Testis (tissue), 3 donors: Measurements from ENCODE around the gene AKNA. TPM values are rescaled to one million over a fixed set of nuclear protein-coding genes. Genes with fewer than 3 reads are reported as not detected.

Source experiments
- DNase-seq: peaks from one replicate; pipeline ENCODE4 v3.0.0-alpha.2; 2019
- H3K27ac ChIP-seq, 2 donors: fragments of 200-600 bp; sonication (generic); one replicate each; pipeline ENCODE4 v1.5.1; 2019
- H3K27me3 ChIP-seq: fragments of 200-600 bp; sonication (generic); one replicate; pipeline ENCODE4 v1.5.1; 2019
- H3K36me3 ChIP-seq: fragments of 200-600 bp; sonication (generic); one replicate; pipeline ENCODE4 v1.5.1; 2017; ENCODE audit warnings: low read depth; ENCODE audit errors: missing control alignments
- H3K4me1 ChIP-seq: fragments of 200-600 bp; sonication (generic); one replicate; pipeline ENCODE4 v1.5.1; 2019
- H3K4me3 ChIP-seq, 2 donors: fragments of 200-600 bp; sonication (generic); one replicate each; pipeline ENCODE4 v1.5.1; 2017 to 2019
- H3K9me3 ChIP-seq: fragments of 200-600 bp; sonication (generic); one replicate; pipeline ENCODE4 v1.5.1; 2017
- CTCF ChIP-seq, 3 experiments: fragments of 450-650 bp in 2 of 3; fragments of 200-600 bp in 1 of 3; sonication (generic) in 1 of 3; IDR thresholded peaks; one replicate each; pipeline ENCODE4 v1.5.1; 2016 to 2019; ENCODE audit warnings: antibody characterized with exemption in 3 of 3, mild to moderate bottlenecking in 2 of 3, moderate library complexity in 1 of 3
- POLR2A ChIP-seq: fragments of 450-650 bp; IDR thresholded peaks from one replicate; pipeline ENCODE4 v1.6.1; 2017; ENCODE audit warnings: antibody characterized with exemption, mild to moderate bottlenecking, moderate library complexity
- WGBS, 2 donors: methylation state at CpG; one replicate each; pipeline ENCODE4 v1.1.5; 2018; 5-methylcytosine and 5-hydroxymethylcytosine counted together
- intact Hi-C: fragments of 100-400 bp; cut with DNase I; formaldehyde crosslinking; loops from one replicate; pipeline ENCODE4 v1.15.1; 2023; ENCODE audit warnings: low total_unique reads
- polyA plus RNA-seq: library from polyadenylated mRNA; stranded (reverse); fragments of 350-450 nt; fragmentation: Illumina TruSeq; extraction: RNeasy Lipid Tissue Mini Kit (QIAGEN cat#74804); gene quantifications from one replicate; pipeline ENCODE4 v1.2.3, GENCODE V29; 2014; ENCODE audit warnings: low read depth, low replicate concordance; ENCODE audit not compliant: insufficient read depth
- total RNA-seq, 2 donors: library from RNA; depleted of rRNA; stranded (reverse); fragments of >200 nt; gene quantifications; one replicate each; pipeline ENCODE4 v1.2.3, GENCODE V29; 2016

The AKNA gene
- total and polyA plus RNA-seq, 3 donors from 2014 or later: 20.6 to 31.5 (median 21.2) TPM

- Histone ChIP-seq H3K27me3 (no peaks in the 10 kb centered on the region), H3K9me3 (no peaks in the 10 kb centered on the region), H3K4me1 (no peaks in the 10 kb centered on the region), H3K27ac (no peak overlapping the region), H3K4me3 (no peak overlapping the region), H3K36me3 (no peaks in the 10 kb centered on the region)
- no peak for DNase-seq
- intact Hi-C loops: no loop called here
- TF ChIP-seq CTCF (IDR thresholded peaks at IDR 0.05) (no peak), POLR2A (no peak)
- WGBS, 2 donors: 84 to 92% methylated on average over 9 to 12 of the region's 12 CpGs
These were observed 36.3 kb upstream of the AKNA start for GRCh38 chr9:114424126-114424525.

- no peaks in the 10 kb centered on the region for H3K4me1 ChIP-seq
- TF ChIP-seq CTCF (IDR thresholded peaks at IDR 0.05) (no peak), POLR2A (no peak)
- intact Hi-C loops: no loop called here
- no peaks in the 10 kb centered on the region for H3K9me3 ChIP-seq
- H3K4me3 ChIP-seq: no peak overlapping the region
- no peak overlapping the region for H3K27ac ChIP-seq
- no peaks in the 10 kb centered on the region for H3K36me3 ChIP-seq
- WGBS, 2 donors: 88 to 91% methylated on average over 9 to 14 of the region's 14 CpGs
- DNase-seq: no peak
- H3K27me3 ChIP-seq: no peaks in the 10 kb centered on the region
These were observed 35.4 kb upstream of the AKNA start for GRCh38 chr9:114423181-114423580.

GRCh38 chr9:114421147-114421546 lies 33.4 kb upstream of the AKNA start:
- Histone ChIP-seq H3K4me3 (no peak overlapping the region), H3K36me3 (no peaks in the 10 kb centered on the region), H3K4me1 (peaks cover 5% of the 10 kb centered on the region), H3K27me3 (no peaks in the 10 kb centered on the region), H3K27ac (no peak overlapping the region), H3K9me3 (no peaks in the 10 kb centered on the region)
- no peak for DNase-seq
- WGBS, 2 donors: 80 to 90% methylated on average over 2 of the region's 2 CpGs
- TF ChIP-seq POLR2A: no peak
- intact Hi-C loops: no loop called here

- WGBS, 2 donors: 94 to 95% methylated on average over 8 of the region's 8 CpGs
- intact Hi-C loops: loop anchor here (10.0 kb wide), 1 partner anchor 235 kb away; the partner anchor contains the start of gene TEX53
- Histone ChIP-seq H3K4me3 (no peak overlapping the region), H3K27me3 (no peaks in the 10 kb centered on the region), H3K36me3 (no peaks in the 10 kb centered on the region), H3K4me1 (peaks cover 5% of the 10 kb centered on the region), H3K27ac (no peak overlapping the region), H3K9me3 (no peaks in the 10 kb centered on the region)
- DNase-seq: no peak
- TF ChIP-seq POLR2A (no peak), CTCF (IDR thresholded peaks at IDR 0.05) (no peak)
These were observed 32.0 kb upstream of the AKNA start for GRCh38 chr9:114419796-114420195.

- no peaks in the 10 kb centered on the region for H3K9me3 ChIP-seq
- H3K36me3 ChIP-seq: no peaks in the 10 kb centered on the region
- no peaks in the 10 kb centered on the region for H3K27me3 ChIP-seq
- H3K27ac ChIP-seq: no peak overlapping the region
- peaks cover 17% of the 10 kb centered on the region for H3K4me1 ChIP-seq
- H3K4me3 ChIP-seq: no peak overlapping the region
- no peak for TF ChIP-seq POLR2A
- no peak for TF ChIP-seq CTCF (IDR thresholded peaks at IDR 0.05)
- no peak for DNase-seq
- intact Hi-C loops: loop anchor here (10.0 kb wide), 1 partner anchor 237 kb away; the partner anchor contains the start of gene TEX53
- WGBS, 2 donors: 94% methylated on average over 6 of the region's 6 CpGs
These were observed 30.3 kb upstream of the AKNA start for GRCh38 chr9:114418053-114418452.
